HUES64 (cell line): ENCODE data around the gene IGF2.
"Not testable (repeated sequence)": the region's sequence is repeated elsewhere in the genome, so short reads cannot be mapped to it uniquely, and the experiment has no call there.

Experiments used
- H3K27ac ChIP-seq: 2 replicates; pipeline ENCODE4 v1.7.0; 2013; ENCODE audit warnings: low read depth, low read length, inconsistent platforms
- H3K27me3 ChIP-seq: 2 replicates; pipeline ENCODE4 v1.6.1; 2013; ENCODE audit warnings: mild to moderate bottlenecking, low read length; ENCODE audit not compliant: insufficient read depth
- H3K36me3 ChIP-seq: 2 replicates; pipeline ENCODE4 v1.6.1; 2013; ENCODE audit warnings: mild to moderate bottlenecking, low read length; ENCODE audit not compliant: insufficient read depth
- H3K4me1 ChIP-seq: 2 replicates; pipeline ENCODE4 v1.6.1; 2013; ENCODE audit warnings: mild to moderate bottlenecking, low read length, moderate library complexity; ENCODE audit not compliant: insufficient read depth
- H3K4me3 ChIP-seq: 2 replicates; pipeline ENCODE4 v1.5.1; 2013; ENCODE audit warnings: mild to moderate bottlenecking, low read length, moderate library complexity
- H3K9ac ChIP-seq: 2 replicates; pipeline ENCODE4 v1.6.1; 2013; ENCODE audit warnings: mild to moderate bottlenecking, low read depth, low read length
- H3K9me3 ChIP-seq: 2 replicates; pipeline ENCODE4 v1.6.1; 2013; ENCODE audit warnings: low read depth, low read length; ENCODE audit not compliant: insufficient read depth
- WGBS: fragments of 150-250, 120-280 bp; methylation state at CpG from one replicate; pipeline ENCODE4 v1.1.7; 2013; ENCODE audit warnings: missing lambda C conversion rate; 5-methylcytosine and 5-hydroxymethylcytosine counted together

The IGF2 gene

DNA sequence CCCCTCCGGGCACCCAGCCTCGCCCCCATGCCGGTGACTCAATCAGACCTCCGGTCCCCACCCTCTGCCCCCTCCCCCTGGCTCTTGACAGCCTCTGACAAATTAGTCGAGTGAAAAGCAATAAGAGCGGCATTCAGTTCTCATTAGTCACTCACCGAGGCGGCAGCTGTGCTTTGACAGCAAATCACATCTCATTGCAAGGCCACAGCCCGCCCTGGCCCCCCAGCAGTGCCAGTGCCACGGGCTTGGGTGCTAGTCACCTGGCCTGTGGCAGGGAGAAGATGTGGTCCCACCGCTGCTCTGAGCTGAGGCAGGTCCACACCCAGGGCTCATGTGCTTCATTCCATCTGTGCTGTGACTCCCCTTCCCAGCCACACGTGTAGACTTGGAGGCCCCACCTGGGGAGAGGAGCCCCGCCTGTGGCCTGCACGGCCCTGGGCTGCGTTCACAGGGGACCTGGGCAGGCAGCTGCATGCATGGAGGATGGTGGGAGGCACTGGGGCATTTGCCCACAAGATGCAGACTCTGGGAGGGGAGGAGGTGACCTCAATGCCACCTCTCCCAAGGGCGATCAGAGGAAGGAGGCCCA lies 39.8 kb upstream of the IGF2 start:
- Histone ChIP-seq H3K27ac (no peak overlapping the region), H3K27me3 (no peaks in the 10 kb centered on the region), H3K4me3 (no peak overlapping the region), H3K4me1 (no peaks in the 10 kb centered on the region), H3K36me3 (no peaks in the 10 kb centered on the region), H3K9me3 (no peaks in the 10 kb centered on the region), H3K9ac (no peak overlapping the region)
- 65% methylated on average over 16 of the region's 16 CpGs for WGBS

DNA sequence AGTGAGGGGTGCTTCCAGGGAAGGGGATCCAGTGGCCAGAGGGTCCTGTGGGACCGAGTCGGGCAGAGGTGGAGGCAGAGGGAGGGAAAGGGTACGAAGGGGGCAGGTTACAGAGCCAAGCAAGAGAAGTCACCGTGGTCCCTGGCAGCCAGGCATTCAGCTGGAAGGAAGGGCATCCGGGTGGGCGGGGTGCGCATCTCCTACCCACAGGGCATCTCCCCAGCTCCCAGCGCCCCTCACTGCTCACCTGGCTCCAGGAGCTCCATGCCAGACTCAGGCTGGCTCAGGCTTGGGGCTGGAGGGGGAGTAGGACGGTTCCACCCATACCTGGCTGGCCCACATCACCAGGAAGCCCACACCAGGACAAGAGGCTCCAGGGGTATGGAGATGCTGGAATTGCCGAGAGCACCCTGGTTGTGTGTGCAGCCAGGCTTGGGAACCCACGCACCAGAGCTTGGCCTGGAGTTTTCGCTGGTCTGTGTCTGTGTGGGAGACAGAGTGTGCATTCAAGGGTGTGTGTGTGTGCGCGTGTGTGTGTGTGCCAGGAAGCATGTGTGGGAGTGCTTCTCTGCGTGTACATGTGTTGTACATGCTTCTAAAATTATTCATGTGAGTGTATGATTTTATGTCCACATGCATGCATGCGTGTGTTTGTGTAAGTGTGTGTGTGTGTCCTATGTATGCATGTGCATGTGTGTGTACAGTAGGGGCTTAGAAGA lies 39.0 kb upstream of the IGF2 start:
- H3K27me3 ChIP-seq, H3K36me3 ChIP-seq, H3K9me3 ChIP-seq, H3K4me1 ChIP-seq, H3K27ac ChIP-seq, H3K4me3 ChIP-seq, H3K9ac ChIP-seq: not testable (repeated sequence)
- WGBS, result 84% methylated on average over 14 of the region's 16 CpGs

DNA sequence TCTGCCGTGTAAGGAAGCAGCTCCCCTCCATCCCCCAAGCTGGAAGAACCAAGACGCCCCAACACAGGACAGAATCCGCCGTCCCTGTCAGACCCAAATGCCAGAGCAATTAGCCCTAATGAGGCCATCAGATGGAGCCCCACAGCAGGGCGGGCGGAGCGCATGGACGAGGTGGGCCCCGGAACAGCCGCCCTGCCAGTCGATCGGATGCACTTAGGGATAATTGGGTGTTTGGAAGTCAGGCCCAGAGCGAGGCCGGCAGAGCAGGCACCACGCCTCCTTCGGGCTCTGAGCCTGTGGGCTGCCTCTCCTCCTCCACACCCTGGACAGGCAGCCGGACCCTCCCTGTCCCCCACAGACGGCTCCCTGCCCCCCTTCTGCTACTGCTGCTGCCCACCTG lies 37.9 kb upstream of the IGF2 start:
- Histone ChIP-seq H3K9me3 (no peaks in the 10 kb centered on the region), H3K27me3 (no peaks in the 10 kb centered on the region), H3K9ac (no peak overlapping the region), H3K4me3 (no peak overlapping the region), H3K27ac (no peak overlapping the region), H3K4me1 (no peaks in the 10 kb centered on the region), H3K36me3 (no peaks in the 10 kb centered on the region)
- WGBS, result 88% methylated on average over 18 of the region's 18 CpGs

DNA sequence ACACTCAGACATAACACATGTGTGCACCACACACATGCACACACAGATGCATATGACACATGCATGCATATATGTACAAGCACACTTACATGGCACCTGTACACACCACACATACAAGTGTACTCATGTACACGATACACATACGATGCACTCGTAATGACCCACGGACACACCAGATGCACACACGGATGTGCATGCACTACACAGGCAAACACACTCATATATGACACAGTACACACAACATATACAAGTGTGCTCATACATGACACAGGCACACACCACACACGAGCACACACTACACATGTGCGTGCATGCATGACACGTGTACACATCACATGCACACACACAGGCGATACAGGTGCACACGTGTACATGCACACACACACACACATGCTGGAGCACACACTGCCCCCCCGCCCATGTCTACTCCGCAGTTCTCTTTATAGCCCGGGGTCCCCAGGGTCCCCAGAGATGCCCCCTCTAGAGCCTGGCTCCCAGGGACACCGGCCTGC lies 37.3 kb upstream of the IGF2 start:
- H3K9ac ChIP-seq, result no peak overlapping the region
- no peaks in the 10 kb centered on the region for H3K36me3 ChIP-seq
- H3K9me3 ChIP-seq, result no peaks in the 10 kb centered on the region
- no peaks in the 10 kb centered on the region for H3K4me1 ChIP-seq
- no peak overlapping the region for H3K4me3 ChIP-seq
- H3K27me3 ChIP-seq, result no peaks in the 10 kb centered on the region
- WGBS, result 94% methylated on average over 14 of the region's 14 CpGs
- H3K27ac ChIP-seq, result no peak overlapping the region

DNA sequence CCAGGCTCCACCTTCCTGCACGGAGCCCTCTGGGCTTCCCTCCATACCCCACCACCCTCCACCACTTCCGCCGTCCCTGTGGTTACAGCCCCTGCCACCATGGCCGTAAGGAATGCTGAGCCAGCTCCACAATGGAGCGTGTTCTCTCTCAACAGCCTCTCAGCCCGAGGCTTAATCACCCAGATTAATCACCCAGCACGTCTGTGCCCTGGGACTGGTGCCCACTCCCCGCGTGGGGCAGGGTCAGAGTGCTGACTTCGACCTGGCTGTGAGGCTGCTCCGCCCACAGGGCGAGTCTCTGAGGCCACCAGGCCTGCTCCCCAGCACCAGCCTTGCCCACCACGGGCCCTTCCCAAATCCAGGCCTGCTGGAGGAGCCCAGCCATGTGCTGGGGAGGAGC lies 36.5 kb upstream of the IGF2 start:
- Histone ChIP-seq H3K9ac (no peak overlapping the region), H3K9me3 (no peaks in the 10 kb centered on the region), H3K27ac (no peak overlapping the region), H3K4me3 (no peak overlapping the region), H3K27me3 (no peaks in the 10 kb centered on the region), H3K4me1 (no peaks in the 10 kb centered on the region), H3K36me3 (no peaks in the 10 kb centered on the region)
- 85% methylated on average over 13 of the region's 13 CpGs for WGBS

DNA sequence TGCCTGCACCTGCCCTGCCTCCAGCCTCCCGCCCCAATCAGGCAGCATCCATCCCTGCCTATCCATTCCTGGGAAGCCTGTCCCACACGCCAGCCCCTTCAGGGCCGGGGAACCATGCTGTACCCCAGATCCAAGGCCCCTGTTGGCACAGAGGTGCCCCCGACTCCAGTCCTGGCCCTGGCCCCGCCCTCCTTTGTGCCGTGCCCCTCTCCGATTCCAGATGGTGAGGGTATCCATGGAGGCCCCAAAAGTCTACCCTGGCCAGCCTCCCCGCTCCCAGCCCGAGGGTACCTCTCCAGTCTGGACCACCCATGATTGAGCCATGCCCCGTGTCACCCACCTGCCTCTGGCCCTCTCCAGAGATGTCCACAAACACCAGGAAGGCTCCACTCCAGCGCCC lies 35.2 kb upstream of the IGF2 start:
- Histone ChIP-seq H3K27ac (no peak overlapping the region), H3K9ac (no peak overlapping the region), H3K27me3 (no peaks in the 10 kb centered on the region), H3K36me3 (no peaks in the 10 kb centered on the region), H3K4me1 (no peaks in the 10 kb centered on the region), H3K9me3 (no peaks in the 10 kb centered on the region), H3K4me3 (no peak overlapping the region)
- WGBS, result 95% methylated on average over 11 of the region's 11 CpGs

DNA sequence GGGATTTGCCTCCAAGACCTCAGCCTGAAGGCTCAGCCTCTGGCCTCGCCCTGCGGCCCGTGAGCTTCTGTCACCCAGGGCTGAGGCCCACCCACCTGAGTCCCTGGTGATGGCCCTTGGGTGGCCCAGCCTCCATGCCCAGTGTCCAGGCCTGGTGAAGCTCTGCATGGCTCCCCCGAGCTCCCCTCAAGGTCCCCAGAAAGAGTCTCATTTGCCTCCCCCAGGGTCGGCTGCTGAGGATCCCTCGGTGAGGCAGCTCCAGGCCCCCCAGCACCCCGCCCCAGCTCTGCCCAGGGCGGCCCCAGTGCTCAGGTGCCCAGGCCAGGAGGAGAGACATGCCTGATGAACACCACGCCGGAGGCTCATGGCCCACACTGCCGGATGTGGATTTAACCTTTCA lies 34.6 kb upstream of the IGF2 start:
- 94% methylated on average over 11 of the region's 11 CpGs for WGBS
- Histone ChIP-seq H3K9me3 (no peaks in the 10 kb centered on the region), H3K27me3 (no peaks in the 10 kb centered on the region), H3K4me1 (no peaks in the 10 kb centered on the region), H3K36me3 (no peaks in the 10 kb centered on the region), H3K27ac (no peak overlapping the region), H3K4me3 (no peak overlapping the region), H3K9ac (no peak overlapping the region)

DNA sequence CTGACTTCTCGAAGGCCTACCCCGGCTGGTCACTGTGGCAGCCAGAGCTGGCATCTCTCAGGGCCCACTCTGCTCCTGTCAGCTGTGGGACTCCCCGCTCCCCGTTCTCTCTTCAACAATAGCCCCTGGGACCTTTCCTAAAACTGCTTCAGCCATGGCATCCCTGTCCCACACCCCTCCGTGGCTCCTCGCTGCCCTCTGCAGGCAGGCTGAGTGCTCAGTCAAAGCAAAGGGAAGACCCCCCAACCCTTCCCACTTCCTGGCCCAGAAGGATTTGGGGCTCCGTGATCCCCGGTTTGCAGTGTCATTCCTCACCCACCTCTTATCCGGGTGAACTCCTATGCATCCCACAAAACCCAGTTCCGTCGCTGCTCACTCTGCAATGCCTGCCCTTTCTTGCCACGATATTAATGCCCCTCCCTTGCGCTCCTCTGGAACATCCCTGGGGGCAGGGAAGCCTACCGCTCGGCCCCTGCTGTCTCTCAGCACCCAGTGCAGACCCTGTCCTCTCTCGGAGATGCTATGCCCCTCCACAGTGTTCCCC lies 34.0 kb upstream of the IGF2 start:
- Histone ChIP-seq H3K4me1 (no peaks in the 10 kb centered on the region), H3K9ac (no peak overlapping the region), H3K27ac (no peak overlapping the region), H3K27me3 (no peaks in the 10 kb centered on the region), H3K9me3 (no peaks in the 10 kb centered on the region), H3K4me3 (no peak overlapping the region), H3K36me3 (no peaks in the 10 kb centered on the region)
- WGBS, result 80% methylated on average over 16 of the region's 16 CpGs

DNA sequence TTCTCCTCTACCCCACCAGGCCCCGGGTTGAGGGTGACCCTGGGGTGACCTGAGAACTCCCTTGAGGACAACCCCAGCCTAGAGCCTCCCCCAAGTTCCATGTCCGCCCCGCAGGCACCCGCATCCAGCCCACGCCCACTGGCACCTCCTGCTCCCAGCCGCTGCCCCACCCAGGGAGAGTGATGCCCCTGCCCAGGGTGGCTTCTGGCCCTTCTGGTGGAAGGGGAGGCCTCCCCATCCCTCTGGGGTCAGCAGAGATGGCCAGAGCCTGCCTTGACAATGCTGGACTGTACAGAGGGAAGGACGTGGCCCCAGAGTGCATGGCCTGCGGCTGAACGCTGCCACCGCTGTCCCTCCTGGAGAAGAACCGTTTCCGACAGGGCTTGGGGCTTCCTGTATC lies 33.5 kb upstream of the IGF2 start:
- H3K9me3 ChIP-seq, result no peaks in the 10 kb centered on the region
- no peak overlapping the region for H3K27ac ChIP-seq
- H3K36me3 ChIP-seq, result no peaks in the 10 kb centered on the region
- H3K9ac ChIP-seq, result no peak overlapping the region
- H3K4me3 ChIP-seq, result no peak overlapping the region
- WGBS, result 91% methylated on average over 12 of the region's 12 CpGs
- no peaks in the 10 kb centered on the region for H3K4me1 ChIP-seq
- no peaks in the 10 kb centered on the region for H3K27me3 ChIP-seq

DNA sequence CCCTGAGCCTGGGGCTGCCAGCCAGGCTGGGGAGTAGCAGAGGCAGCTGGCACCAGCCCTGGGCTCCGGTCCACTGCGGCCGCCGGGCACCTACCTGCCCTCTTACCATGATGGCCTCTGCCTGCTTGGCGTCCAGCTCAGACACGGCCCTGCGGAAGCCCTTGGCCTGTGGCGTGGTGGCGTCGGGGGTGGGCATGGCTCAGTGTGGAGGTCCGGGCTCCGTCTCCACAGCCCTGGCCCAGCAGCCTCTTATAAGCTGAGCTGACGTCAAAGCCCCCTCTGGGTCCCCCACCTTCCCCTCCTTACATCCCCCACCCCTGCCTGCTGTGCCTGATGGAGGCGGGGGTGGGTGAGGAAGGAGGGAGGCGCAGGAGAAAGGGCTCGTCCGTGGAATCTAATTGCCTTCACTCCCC lies 32.4 kb upstream of the IGF2 start, which contains the start of gene TH:
Gene TH, minus strand, starts transcription at position 225 of the 413 bp plus-strand sequence. Its CDS starts 29 bp downstream, at position 196.
- WGBS, result 95% methylated on average over 13 of the region's 17 CpGs
- Histone ChIP-seq H3K36me3 (no peaks in the 10 kb centered on the region), H3K27me3 (peaks cover 4% of the 10 kb centered on the region), H3K9me3 (no peaks in the 10 kb centered on the region), H3K9ac (no peak within 1 kb of the TSS), H3K4me3 (no peak within 1 kb of the TSS), H3K27ac (no peak within 1 kb of the TSS), H3K4me1 (no peaks in the 10 kb centered on the region)

DNA sequence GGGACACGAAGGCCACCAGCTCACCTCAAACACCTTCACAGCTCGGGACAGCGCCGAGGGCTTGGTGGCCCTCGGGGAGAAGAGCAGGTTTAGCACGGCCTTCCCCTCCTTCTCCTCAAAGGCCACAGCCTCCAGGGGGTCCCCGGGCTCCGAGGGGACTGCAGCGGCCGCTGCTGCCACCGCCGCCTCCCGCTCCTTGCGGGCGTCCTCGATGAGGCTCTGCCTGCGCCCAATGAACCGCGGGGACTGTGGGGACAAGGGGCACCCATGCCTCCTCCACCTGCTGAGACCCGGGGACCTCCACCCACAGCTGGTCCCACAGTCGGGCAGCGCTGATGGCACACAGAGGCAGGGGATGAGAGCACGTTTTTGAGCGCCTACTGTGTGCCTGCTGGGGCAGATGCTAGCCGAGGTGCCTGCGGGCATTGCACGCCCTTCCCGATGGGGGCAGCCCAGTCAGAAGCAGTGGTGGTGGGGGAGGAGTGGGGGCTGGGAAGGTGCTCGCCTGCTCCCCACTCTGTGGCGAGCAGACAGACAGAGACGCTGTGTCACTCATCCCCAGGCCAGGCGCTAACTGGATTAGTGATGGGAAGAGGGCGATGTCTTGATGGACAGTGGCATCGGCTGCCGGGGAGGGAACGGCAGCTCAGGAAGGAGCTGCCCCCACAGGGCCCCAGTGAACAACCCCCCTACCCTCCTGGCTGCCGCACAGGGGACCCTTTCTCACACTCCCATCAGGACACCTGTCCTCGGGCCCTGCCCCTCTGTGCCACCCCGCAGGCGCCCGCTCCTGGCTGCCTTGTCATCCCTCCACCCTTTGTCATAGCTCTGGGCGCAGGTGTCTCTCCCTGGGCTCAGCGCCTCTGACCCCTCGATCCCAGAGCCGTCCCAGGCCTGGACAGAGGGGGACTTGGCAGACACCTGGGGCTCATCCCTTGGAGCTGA lies 30.7 kb upstream of the IGF2 start:
- Histone ChIP-seq H3K4me3 (no peak overlapping the region), H3K27me3 (peaks cover 8% of the 10 kb centered on the region)
- 89% methylated on average over 45 of the region's 45 CpGs for WGBS

More for the DNA sequence above, 30.7 kb upstream of the IGF2 start:
- Histone ChIP-seq H3K9ac (no peak overlapping the region), H3K36me3 (no peaks in the 10 kb centered on the region), H3K27ac (no peak overlapping the region), H3K9me3 (no peaks in the 10 kb centered on the region), H3K4me1 (no peaks in the 10 kb centered on the region)
